NCI-H1417 treated with DMSO at 0.1 percent for 48 hours (cell line): ENCODE results near the gene DNASE1L3.

Experiments used
- DNase-seq: peaks from one replicate; lab custom pipeline; 2025; lab: John Stamatoyannopoulos, UW

The DNASE1L3 gene

GRCh38 chr3:58177747-58178527, 32.8 kb downstream of the DNASE1L3 start:
- DNase-seq: no peak

DNA sequence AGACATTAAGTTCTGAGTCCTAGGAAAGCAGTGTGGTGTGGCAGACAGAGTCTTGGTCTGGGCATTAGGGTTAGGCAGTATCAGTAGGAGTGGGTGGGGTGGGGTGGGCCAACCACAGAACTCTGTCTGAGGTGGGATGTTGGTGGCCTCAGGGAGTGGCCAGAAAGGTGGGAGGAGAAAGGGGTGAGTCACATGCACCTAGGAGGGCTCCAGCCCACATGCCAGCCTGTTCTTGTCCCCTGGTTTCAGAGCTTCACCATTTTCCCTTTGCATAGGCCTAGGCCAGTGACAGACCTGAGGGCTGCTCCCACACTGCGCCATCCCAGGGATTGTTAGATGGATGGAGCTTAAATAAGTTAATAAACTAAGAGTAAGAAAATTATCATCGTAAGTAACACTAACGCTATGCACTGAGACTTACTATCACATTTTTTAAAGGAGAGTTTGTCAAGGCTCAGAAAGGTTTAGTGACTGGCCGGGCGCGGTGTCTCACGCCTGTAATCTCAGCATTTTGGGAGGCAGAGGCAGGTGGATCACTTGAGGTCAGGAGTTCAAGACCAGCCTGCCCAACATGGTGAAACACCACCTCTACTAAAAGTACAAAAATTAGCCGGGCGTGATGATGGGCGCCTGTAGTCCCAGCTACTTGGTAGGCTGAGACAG, 33.8 kb downstream of the DNASE1L3 start:
- DNase-seq: no peak

DNA sequence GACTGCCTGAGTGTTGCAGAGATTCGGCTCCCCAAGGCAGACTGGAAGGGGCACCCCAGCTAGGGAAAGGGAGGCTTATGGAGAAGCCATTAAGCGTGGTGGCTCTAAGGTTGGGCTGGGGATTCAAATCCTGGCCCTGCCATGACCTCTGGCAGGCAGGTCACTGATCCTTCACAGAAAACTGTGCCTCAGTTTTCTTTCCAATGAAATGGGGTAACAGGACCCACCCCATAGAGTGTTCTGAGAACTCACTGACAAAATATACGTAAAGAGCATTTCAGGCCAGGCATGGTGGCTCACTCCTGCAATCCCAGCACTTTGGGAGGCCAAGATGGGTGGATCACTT, 34.6 kb downstream of the DNASE1L3 start:
- DNase-seq: no peak

GRCh38 chr3:58175437-58176184, 35.2 kb downstream of the DNASE1L3 start:
- DNase-seq: no peak

GRCh38 chr3:58175187-58175436, 35.7 kb downstream of the DNASE1L3 start:
- no peak for DNase-seq

GRCh38 chr3:58173669-58174398, 36.9 kb downstream of the DNASE1L3 start:
- DNase-seq: no peak

- no peak for DNase-seq
These were observed 37.6 kb downstream of the DNASE1L3 start for GRCh38 chr3:58173029-58173668.

- no peak for DNase-seq
These were observed 39.6 kb downstream of the DNASE1L3 start for GRCh38 chr3:58171126-58171525.

GRCh38 chr3:58170376-58170775, 40.4 kb downstream of the DNASE1L3 start:
- no peak for DNase-seq

- DNase-seq: no peak
These were observed 41.4 kb downstream of the DNASE1L3 start for GRCh38 chr3:58169371-58169770.

DNA sequence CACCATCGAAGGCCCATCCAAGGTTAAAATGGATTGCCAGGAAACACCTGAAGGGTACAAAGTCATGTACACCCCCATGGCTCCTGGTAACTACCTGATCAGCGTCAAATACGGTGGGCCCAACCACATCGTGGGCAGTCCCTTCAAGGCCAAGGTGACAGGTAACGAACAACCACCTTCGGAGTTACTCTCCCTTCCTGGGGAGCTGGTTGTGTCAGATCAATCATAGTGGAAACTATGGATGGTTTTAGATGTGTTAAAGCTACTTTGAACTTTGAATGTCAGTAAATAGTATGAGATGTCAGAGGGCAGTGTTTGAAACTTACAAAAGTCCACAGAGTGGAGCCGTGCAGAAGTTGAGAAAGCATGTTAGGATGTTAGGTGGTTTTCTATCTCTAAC, 42.3 kb downstream of the DNASE1L3 start:
- DNase-seq: no peak

DNA sequence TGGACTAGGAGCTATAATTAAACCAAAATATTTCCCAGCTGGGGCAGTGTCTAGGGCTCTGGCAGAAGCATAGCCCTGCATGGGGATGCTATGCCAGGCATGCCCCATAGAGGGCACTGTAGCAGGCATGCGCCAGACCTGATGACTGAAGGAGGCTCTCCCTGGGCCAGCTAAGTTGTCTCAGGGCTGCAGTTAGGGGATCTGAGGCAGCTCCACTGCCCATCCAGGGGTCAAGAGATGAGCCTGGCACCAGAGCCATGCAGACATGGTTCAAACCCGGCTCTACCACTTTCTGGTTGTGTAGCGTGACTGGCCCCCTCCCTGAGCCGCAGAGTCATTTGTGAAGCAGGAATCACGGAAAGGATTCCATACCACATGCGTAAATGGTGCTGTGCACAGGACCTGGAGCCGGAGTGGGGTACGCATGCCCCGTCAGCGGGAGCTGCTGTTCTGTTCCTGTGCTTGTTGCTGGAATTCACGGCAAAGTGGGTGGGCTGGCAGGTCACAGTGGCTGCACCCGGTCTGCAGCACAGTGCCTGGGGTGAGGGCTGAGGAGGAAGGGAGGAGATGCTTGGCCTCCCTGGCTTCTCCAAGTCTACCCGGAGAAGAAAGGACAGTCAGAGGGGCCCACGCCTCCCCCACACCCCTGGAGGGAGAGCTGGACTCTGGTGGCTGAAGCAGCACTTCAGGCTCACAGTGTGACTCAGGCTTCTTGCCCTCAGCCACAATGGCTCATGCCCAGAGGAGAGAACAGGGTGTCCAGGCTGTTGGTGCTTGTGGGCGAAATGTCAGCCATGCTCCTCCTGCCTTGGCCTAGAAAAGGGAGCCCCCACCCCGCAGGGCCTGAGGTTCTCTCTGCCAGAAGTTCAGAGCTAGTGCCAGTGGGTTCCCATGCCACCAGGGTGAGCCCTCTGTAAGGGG, 43.1 kb downstream of the DNASE1L3 start:
- DNase-seq: no peak

- DNase-seq: no peak
These were observed 45.6 kb downstream of the DNASE1L3 start for GRCh38 chr3:58164906-58165821.

- no peak for DNase-seq
These were observed 46.4 kb downstream of the DNASE1L3 start for GRCh38 chr3:58164199-58164879.

GRCh38 chr3:58163234-58163633, 47.5 kb downstream of the DNASE1L3 start:
- DNase-seq: no peak

DNA sequence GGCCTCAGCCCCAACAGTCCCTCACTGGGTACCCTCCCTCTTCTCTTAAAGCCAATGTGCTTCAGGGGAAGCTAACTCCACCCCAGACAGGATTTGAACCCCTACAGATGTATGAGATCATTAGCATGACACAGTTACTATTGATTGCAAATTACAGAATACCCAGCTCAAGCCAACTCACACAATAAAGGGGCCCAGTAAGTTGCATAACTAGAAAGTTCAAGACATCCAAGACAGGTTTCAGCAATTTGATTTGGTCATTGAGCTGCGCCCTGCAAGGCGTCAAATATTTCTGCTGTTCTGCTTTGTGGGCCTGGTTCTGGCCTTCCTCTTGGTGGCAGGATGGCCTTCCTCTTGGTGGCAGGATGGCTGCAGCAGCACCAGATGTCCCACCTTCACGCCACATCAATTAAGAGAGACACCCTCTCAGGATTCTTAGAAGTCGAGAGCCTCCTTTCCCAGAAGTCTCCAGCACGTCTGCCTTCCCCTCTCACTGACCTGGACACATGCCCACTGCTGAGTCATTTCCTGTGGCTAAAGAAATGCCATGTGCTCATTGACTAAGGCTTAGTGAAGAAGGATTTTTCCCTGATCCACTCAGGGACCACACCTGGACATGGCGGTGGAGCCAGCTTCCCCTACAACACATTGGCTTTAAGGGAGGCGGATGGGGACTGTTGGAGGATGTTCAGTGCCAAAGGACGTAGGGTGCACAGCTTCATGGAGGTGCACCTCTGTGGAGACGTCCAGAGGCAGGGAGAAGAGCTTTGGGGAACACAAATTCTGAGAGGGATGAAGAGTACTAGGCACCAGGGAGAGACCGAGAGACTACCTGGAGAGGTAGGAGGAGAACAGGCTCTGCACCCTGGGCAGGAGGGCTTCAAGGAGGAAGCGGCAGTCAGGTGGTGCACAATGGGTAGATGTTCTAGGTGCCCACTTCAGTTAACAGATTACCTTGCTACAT, 49.1 kb downstream of the DNASE1L3 start:
- no peak for DNase-seq

DNA sequence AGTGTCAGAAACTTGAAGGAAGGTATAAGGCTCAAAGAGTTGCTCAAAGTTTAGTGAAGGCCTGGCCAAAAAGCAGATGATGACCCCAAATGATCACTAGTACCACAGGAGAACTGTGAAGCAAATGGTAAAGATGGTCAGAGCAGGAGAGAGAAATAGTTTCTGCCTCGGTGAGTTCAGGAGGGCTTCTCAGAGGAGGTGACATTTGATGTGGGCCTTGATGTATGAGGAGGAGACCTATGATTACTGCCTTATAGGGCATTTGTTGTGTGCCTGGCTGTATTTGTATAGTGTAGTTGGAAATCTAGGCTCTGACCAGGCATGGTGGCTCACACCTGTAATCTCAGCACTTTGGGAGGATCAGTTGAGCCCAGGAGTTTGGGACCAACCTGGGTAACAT, 50.4 kb downstream of the DNASE1L3 start:
- no peak for DNase-seq

- no peak for DNase-seq
These were observed 52.2 kb downstream of the DNASE1L3 start for GRCh38 chr3:58158442-58159153.
